T-helper 22 cell (primary cell): ENCODE data around the gene USP12.
"Not testable (repeated sequence)": the region's sequence is repeated elsewhere in the genome, so short reads cannot be mapped to it uniquely, and the experiment has no call there.

Experiments used
- DNase-seq: peaks from one replicate; pipeline ENCODE4 v3.0.0-alpha.2; 2020; ENCODE audit warnings: low read depth

Gene USP12, protein sequence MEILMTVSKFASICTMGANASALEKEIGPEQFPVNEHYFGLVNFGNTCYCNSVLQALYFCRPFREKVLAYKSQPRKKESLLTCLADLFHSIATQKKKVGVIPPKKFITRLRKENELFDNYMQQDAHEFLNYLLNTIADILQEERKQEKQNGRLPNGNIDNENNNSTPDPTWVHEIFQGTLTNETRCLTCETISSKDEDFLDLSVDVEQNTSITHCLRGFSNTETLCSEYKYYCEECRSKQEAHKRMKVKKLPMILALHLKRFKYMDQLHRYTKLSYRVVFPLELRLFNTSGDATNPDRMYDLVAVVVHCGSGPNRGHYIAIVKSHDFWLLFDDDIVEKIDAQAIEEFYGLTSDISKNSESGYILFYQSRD

DNA sequence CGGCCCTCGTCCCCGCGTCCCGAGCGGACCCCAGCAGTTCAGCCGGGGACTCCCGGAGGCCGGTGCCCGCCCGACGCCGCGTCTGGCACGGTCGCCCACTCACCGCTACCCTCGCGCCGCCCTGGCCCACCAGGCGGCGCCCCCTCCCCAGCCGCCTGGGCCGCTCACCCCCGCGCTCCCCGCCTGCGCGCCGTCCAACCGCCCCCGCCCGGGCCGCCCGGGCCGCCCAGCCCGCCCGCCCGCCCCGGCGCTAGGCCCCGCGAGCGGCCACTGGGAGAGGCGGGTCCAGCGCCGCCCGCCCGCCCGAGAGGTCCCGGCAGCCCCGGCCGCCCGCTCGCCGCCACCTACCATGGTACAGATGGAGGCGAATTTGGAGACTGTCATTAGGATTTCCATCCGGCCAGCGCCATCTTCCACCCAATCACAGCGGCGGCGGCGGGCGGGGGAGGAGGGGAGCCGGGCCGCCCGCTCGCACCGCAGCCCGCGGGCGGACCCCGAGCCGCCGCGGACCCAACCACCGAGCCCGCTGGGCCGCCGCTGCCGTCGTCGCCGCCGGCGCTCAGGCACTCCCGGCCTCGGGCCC is at the start of gene USP12:
Gene USP12, minus strand, starts transcription at position 568 of the 583 bp plus-strand sequence. Its CDS starts 172 bp downstream, at position 396.
- no peak for DNase-seq

DNA sequence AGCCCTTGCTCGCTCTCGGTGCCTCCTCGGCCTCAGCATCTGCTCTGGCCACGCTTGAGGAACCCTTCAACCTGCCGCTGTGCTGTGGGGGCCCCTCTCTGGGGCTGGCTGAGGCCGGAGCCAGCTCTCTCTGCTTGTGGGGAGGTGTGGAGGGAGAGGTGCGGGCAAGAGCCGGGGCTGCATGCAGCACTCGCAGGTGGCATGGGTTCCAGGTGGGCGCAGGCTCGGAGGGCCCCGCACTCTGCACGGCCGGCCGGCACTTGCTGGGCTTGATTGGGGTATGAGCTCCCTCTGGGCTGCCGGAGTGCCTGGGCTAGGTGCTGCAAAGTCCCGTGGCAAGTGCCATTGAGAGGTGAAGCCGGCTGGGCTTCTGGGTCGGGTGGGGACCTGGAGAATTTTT is 48.0 kb upstream of the USP12 start:
- DNase-seq = no peak

DNA sequence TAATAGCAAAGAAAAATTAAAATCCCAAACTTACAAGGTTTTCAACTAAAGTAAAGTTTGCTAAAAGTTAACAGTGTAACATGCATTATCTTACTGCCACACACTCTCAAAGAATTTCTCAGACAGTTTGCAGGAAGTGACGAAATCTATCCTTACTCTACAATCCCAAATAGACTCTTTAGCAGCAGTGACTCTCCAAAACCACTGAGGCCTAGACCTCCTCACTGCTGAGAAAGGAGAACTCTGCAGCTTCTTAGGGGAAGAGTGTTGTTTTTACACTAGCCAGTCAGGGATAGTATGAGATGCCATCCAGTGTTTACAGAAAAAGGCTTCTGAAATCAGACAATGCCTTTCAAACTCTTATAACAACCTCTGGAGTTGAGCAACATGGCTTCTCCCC is 47.2 kb upstream of the USP12 start:
- DNase-seq = not testable (repeated sequence)

DNA sequence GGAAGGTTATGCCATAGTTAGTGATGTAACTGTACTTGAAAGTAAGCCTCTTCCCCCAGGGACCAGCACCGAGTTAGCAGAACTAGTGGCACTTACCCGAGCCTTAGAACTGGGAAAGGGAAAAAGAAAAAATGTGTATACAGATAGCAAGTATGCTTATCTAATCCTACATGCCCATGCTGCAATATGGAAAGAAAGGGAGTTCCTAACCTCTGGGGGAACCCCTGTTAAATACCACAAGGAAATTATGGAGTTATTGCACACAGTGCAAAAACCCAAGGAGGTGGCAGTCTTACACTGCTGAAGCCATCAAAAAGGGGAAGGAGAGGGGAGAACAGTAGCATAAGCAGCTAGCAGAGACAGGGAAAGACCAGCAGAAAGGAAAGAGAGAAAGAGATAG is 46.2 kb upstream of the USP12 start:
- DNase-seq = not testable (repeated sequence)

DNA sequence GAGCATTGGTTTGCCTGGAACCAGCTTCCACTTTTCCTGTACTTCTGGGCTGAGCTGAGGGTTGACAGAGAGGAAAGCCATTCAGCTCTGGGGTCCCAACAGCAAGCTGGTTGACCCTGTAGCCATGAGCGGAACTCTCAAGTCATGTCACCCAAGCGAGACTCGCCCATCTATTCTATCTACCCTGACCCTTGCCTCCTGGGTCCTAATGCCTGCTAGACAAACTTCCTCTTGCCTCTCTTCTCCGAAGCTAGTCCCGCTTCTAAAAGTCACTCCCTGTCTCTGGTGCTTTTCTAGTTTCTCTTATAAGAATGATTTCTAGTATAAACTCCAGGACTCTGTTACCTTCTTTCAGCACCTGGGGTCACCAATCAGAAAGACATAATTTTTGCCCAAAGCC is 41.8 kb upstream of the USP12 start:
- DNase-seq = not testable (repeated sequence)

DNA sequence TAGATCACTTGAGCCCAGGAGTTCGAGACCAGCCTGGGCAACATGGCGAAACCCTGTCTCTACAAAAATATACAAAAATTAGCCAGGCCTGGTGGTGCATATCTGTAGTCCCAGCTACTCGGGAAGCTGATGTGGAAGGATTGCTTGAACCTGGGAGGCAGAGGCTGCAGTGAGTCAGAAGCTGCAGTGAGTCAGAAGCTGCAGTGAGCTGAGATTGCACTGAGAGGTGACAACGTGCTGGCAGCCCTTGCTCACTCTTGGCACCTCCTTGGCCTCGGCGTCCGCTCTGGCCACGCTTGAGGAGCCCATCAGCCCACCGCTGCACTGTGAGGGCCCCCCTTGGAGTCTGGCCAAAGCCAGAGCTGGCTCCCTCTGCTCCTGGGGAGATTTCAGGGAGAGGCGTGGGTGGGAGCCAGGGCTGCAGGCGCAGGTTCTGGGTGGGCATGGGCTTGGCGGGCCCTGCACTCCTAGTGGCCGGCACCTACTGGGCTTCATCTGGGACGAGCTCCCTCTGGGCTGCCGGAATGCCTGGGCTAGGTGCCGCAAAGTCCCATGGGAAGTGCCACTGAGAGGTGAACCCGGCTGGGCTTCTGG is 40.3 kb upstream of the USP12 start:
- no peak for DNase-seq

DNA sequence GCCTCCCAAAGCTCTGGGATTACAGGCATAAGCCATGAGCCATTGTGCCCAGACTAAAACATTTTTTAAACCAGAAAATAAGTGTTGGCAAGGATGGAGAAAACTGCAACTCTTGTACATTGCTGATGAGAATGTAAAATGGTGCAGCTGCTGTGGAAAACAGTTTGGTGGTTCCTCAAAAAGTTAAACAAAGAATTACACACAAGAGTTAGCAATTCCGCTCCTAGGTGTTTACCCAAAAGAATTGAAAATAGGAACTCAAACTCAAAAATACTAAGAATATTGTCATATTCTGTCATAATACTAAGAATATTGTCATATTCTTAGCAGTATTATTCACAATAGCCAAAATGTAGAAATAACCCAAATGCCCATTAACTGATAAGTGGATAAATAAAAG is 39.7 kb upstream of the USP12 start:
- DNase-seq = no peak

DNA sequence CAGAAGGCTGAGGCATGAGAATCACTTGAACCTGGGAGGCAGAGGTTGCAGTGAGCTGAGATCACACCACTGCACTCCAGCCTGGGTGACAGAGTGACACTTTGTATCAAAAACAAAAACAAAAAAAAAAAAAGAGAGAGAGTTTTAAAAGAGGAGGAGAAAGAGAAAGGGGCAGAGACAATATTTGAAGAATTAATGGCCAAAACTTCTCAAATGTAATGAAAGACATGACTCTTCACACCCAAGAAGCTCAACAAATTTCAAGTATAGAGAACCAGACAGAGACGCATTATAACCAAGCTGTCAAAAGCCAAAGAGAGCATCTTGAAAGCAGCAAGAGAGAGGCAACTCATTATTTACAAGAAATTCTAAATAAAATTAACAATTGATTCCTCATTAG is 36.9 kb upstream of the USP12 start:
- no peak for DNase-seq

DNA sequence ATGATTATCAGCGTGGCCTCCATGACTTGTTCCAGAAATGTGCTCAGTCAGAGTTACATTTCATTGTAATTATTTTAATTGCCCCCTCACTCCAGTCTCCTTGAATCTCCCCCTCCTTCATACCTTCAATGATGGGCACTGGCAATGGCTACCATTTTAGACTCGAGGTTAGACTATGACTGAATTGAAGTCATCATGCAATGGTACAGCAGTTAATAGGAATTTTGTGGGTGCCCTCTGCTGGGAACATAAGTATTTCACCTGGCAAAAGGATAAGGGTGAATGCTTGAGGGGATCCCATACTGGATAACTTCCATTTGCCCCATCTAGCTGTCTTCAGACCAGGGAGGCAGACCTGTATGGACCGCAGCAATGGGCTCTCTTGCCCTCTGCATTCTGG is 32.2 kb upstream of the USP12 start:
- no peak for DNase-seq

DNA sequence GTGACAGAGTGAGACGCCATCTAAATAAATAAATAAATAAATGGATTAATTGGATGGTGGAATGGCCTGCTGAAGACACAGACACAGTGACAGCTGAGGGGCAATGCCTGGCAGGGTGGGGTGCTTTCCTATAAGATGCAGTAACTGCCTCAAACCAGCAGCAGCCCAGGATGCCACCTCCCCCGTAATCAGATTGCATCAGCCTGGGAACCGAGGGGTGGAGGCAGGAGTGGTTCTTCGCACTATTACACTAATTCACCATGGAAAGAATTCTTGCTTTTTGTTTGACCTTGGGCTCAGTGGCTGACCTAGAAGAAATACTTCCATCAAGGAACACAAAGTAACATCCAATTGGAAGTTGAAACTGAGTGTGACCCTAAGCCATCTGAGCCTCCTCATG is 31.6 kb upstream of the USP12 start:
- DNase-seq = no peak

DNA sequence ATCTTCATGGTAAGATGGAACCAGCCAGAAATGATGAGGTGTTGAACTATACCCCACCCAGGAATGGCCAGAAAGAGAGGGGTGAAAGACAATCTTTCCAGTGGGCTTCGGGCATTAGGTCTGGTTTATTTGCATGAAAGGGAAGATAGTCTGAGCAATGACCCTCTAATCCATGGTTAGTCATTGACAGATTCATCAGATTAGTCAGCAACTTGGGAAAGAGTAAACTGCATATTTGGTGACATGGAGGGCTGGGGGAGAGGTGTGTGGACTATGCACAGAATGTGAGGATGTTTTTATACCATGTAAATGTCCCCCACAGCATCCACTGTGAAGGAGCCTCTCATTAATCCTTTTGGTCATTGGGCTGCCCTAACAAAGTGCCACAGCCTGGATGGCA is 30.1 kb upstream of the USP12 start:
- DNase-seq = no peak

DNA sequence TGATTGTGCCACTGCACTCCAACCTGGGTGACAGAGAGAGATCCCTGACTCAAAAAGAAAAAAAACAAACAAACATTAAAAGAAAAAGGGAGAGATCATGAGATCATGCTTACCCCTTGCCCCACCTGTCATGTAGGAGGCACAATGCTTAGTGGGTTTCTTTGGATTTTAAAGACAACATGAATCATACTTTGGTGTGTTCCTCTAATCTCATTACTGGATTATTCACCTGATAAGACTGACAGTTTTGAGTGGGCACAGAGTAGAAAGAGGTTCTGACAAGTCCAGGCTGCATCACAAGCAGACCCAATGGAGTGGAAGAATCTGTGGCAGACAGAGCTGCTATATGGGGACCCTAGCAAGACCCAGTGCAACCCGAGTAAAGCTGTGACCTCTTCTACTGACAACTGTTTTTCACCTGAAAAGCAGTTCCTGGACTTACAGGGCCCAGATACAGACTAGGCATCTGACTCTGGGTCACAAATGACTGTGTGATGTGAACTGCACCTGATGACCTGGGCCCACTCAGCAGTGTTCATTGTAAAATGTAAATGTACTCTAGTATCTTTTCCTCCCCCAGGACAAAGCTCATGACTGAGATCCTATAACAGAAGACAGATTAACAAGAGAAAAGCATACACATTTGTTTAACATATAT is 28.9 kb upstream of the USP12 start:
- no peak for DNase-seq

DNA sequence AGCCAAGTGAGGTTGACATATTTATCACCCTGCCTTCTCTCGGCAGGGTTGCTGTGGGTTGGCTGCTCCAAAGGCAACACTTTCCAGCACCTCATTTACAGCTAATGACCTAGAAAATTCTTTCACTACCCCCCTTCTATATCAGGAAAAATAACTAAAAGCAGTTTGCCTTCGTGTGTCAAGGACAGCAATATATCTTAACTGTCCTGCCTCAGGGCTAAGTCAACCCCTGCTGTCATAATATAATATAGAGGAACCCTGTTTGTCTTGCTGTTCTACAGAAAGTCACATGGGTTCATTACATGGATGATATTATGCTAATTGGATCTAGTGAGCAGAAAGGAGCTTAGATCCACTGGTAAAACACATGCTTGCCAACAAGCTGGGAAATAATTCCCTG is 28.1 kb upstream of the USP12 start:
- no peak for DNase-seq

DNA sequence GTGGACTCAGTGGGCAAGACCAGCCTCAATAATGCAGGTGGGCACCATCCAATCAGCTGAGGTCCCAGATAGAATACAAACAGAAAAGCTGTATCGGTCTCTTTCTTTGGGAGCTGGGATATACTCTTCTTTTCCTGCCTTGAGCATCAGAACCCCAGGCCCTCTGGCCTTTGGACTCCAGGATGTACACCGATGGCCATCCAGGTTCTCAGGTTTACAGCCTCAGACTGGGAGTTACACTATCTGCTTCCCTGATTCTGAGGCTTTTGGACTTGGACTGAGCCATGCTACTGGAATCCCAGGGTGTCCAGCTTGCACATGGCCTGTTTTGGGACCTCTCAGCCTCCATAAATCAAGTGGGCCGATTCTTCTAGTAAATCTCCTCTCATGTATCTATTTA is 27.6 kb upstream of the USP12 start:
- no peak for DNase-seq

DNA sequence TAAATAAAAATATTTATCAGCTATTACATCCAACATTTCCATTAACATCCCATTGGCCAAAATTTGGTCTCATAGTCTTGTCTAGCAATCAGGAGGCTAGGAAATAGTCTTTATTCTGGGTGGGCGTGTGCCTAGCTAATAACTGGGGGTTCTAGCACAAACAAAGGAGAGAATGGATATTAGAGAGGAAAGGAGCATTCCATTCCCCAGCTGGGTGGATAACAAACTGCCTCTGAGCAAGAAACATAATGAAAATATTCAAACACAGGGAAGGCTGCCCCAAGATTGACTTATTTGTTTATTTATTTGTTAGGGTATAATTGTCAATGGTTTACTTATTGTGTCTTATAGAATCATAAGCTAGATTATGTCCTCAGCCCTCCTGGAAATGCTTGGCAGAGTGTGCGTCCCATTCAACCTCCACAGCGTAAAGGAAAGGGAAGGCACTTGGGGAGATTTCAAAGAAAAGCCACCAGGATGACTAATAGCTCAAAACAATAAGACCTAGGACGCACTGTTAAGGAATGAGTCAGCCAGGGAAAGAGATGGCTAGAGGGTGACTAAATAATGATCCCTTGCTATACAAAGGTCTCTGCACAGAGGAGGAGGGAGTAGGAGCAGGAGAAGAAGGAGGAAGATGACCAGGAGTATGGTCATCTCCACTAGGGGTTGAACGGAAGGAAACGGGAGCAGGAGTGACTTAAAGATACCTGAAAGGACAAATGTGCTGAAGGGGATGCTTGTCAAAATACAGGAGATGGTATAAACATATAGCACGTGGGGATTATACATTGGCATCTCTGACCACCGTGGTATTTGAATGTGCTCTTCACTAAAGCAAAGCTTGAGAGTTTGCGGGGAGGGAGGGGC is 23.5 kb upstream of the USP12 start:
- DNase-seq = no peak

DNA sequence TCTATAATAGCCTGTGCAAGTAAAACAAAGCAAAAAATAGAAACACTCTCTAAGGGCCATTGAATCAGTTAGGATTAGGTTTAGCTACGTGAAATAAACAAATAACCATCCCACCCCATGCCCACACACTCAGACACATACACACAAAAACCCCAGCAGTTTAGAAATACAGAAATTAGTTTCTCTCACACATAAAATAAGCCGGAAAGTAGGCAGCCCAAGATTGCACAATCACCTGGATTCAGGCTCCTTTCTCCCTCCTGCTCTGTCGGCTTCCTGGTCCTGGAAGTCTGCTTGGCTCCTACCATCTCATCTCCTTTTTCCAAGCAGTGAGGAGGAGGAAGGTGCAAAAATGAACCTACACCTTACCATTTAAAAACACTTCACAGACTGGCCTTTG is 22.6 kb upstream of the USP12 start:
- no peak for DNase-seq

DNA sequence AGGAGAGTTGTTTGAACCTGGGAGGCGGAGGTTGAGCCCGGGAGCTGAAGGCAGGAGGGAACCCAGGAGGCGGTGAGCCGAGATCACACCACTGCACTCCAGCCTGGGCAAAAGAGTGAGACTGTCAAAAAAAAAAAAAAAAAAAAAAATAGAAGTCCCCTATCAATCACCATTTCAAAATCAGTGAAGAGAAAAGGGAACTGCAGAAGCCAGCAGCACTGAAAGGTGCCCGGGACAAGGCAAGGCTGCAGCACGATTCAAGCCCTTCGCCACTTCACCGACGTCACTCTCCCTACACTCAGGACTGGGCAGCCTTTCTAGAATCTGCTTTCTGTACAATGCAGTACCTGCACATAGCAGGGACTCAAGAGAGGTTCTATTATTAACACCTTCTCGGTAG is 21.9 kb upstream of the USP12 start:
- no peak for DNase-seq

DNA sequence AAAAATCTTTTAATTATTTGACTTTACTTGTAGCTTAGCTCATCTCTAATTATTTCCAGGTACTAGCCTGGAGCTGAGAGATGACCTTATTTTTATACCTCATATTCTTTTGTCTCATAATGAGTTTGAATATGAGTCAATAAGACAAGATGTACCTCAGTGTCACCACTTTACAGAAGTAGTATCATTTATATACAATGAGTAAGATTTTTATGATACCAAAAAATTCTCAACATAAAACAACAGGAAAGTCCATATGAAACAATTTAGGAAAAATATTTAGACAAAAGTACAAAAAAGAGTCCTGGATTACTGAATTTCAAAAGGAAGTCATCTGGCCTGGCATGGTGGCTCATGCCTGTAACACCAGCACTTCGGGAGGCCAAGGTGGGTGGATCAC is 21.4 kb upstream of the USP12 start:
- no peak for DNase-seq

DNA sequence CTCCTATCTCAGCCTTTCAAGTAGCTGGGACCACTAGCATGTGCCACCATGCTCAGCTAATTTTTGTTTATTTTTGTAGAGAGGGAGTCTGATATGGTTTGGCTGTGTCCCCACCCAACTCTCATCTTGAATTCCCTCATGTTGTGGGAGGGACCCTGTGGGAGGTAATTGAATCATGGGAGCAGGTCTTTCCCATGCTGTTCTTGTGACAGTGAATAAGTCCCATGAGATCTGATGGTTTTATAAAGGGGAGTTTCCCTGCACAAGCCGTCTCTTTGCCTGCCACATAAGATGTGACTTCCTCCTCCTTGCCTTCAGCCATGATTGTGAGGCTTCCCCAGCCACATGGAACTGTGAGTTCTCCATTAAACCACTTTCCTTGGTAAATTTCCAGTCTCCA is 20.8 kb upstream of the USP12 start:
- DNase-seq = not testable (repeated sequence)

DNA sequence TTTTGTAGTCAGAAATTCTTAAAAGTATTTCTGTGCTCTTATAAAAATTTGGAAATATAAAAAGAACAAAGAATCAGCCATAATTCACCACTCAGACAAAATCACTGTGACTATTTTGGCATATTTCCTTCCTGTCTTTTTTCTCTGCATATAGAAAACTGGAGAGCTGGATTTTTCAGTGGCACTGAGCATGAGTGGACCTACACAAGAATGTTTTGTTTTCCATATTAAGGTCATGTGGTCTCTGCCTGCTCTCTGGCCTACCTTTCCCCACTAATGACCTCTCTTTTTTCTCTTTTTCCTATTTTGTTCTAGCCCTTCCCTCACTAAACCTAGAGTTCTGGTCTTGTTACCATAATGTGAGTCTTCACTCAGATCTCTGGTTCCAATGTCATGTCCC is 17.6 kb upstream of the USP12 start:
- DNase-seq = no peak

DNA sequence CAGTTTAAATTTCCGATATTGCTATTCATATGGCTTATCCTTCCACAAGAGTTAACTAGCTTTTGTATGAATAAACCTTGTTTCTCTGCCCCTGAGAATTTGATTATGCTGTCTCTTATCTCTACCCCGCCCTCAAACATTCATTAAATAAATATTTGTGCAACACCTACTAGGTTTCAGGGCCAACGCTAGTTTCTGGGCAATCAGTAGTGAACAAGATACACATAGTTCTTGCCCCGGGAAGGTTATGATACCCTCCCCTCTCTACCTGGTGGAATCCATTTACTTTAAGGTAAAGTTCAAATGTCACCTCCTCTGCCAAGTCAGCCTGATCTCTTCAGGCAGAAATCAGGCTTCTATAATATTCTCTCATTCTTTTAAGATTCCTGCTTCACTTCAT is 16.6 kb upstream of the USP12 start:
- DNase-seq = no peak

DNA sequence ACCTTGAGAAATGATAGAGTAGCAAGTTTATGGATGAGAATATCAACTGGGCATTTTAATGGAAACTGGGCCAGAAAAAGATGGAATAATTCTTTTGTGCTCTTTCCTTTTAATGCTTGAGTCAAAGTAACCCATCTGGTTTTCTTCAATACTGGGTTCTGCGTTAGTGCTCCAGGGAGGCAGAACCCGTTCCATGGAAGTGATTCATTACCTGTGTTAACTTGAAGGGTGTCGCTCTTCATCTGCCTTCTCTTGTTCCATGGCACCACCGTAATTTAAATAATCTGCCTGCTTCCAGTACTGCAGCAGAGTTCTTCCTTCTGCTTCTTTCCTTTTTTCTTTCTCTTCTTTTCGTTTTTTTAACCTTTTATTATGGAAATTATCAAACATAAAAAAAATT is 14.7 kb upstream of the USP12 start:
- no peak for DNase-seq
